Measurements from ENCODE around the gene EPHX1. TPM values are rescaled to one million over a fixed set of nuclear protein-coding genes. Genes with fewer than 3 reads are reported as not detected.

EPHX1 gene
- total RNA-seq, 4 donors from 2014 or later: 56.9 to 114 (median 90.6) TPM

- H3K27ac ChIP-seq: no peak overlapping the region
- in situ Hi-C loops (cut with MboI; ENCODE audit: low pct_ligation_motif_present in 1 of 4, low pct_unique_long_range_greater_than_20kb in 1 of 4, low sequenced_read_pairs in 3 of 4): no loop called here
- H3K4me1 ChIP-seq: peaks cover 0 to 22% (median 4%) of the 10 kb centered on the region in 4 donors
- 88 to 90% methylated on average over 7 to 12 of the region's 12 CpGs for WGBS, 2 donors (ENCODE audit: low coverage in 1 of 2)
- TF ChIP-seq CTCF (IDR thresholded peaks at IDR 0.05): no peak
- no peak for TF ChIP-seq POLR2A (IDR thresholded peaks at IDR 0.05)
- TF ChIP-seq POLR2AphosphoS5 (IDR thresholded peaks at IDR 0.05): no peak
- TF ChIP-seq EP300 (IDR thresholded peaks at IDR 0.05; ENCODE audit: low read depth): no peak
- no peak overlapping the region for H3K4me3 ChIP-seq
- H3K27me3 ChIP-seq: no peaks in the 10 kb centered on the region
- peaks cover 0 to 30% (median 7%) of the 10 kb centered on the region in 4 donors for H3K36me3 ChIP-seq
- no peaks in the 10 kb centered on the region for H3K9me3 ChIP-seq
- no peak for DNase-seq
- intact Hi-C loops (cut with DNase I; ENCODE audit: low total_unique reads): no loop called here
Observed at GRCh38 chr1:225853441-225853840, 43.5 kb downstream of the EPHX1 start.

DNA sequence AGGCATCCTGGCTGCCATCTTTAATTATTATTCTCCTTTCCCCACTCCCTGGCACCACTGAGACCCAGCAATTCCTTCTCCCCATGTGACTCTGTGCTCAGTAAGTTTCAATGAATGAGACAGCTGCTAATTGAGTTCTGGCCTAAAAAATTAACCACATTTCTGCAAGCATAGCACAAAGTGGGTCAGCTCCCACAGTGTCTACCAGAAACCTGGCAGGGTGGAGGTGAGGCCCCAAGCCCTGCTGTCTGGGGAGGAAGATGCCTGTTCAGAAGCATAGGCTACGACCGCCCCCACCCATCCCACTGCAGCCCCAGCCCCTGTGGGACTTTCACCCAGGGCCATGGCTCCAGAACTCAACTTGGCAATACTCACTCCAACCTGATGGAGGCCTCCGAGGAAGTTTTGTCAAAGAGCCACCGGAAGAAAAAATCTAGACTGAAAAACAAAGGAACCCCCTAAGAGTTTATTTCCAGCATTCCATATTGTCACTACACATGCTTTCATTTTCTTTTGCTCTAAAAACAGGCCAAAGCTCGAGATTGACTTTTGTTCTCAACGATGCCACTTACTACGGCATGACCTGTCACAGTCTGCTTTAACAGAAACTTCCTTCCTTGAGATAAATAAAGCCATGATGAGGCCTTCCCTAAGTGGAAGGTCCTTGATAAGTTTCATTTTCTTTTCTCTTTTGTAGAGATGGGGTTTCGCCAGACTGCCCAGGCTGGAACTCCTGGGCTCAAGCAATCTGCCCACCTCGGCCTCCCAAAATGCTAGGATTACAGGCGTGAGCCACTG, 45.8 kb downstream of the EPHX1 start:
- no peak overlapping the region for H3K4me3 ChIP-seq
- no peaks in the 10 kb centered on the region for H3K9me3 ChIP-seq
- TF ChIP-seq POLR2A (IDR thresholded peaks at IDR 0.05): no peak
- no peak for TF ChIP-seq CTCF (IDR thresholded peaks at IDR 0.05)
- no peaks in the 10 kb centered on the region for H3K27me3 ChIP-seq
- no peak overlapping the region for H3K27ac ChIP-seq
- peaks cover 0 to 44% (median 11%) of the 10 kb centered on the region in 4 donors for H3K36me3 ChIP-seq
- 64 to 77% methylated on average over 5 to 10 of the region's 10 CpGs for WGBS, 2 donors (ENCODE audit: low coverage in 1 of 2)
- intact Hi-C loops (cut with DNase I; ENCODE audit: low total_unique reads): no loop called here
- in situ Hi-C loops (cut with MboI; ENCODE audit: low pct_ligation_motif_present in 1 of 4, low pct_unique_long_range_greater_than_20kb in 1 of 4, low sequenced_read_pairs in 3 of 4): no loop called here
- peaks cover 0 to 15% (median 0%) of the 10 kb centered on the region in 4 donors for H3K4me1 ChIP-seq
- DNase-seq: no peak

DNA sequence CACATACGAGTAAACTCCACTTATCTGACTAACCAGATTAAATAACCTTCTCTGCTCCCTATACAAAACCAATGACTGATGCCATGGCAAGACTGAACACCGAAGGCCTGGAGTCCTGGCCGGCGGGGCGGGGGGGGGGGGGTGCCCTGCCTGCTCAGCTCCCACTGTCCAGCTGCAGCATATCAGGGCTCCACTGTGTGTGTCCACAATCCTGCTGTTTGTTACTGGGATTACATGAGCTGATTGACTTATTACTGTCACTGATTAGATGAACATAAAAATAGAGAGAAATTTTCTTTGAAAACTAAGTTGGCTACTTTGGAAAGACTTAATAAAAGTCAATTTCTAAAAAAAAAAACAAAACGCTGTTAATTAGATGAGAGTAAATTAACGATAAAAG, 47.3 kb downstream of the EPHX1 start:
- H3K4me3 ChIP-seq: no peak overlapping the region
- TF ChIP-seq POLR2AphosphoS5 (IDR thresholded peaks at IDR 0.05): no peak
- no peak for TF ChIP-seq POLR2A (IDR thresholded peaks at IDR 0.05)
- TF ChIP-seq EP300 (IDR thresholded peaks at IDR 0.05; ENCODE audit: low read depth): no peak
- TF ChIP-seq CTCF (IDR thresholded peaks at IDR 0.05): no peak
- H3K4me1 ChIP-seq: peaks cover 0 to 5% (median 0%) of the 10 kb centered on the region in 4 donors
- peaks cover 0 to 55% (median 19%) of the 10 kb centered on the region in 4 donors for H3K36me3 ChIP-seq
- no peak overlapping the region for H3K27ac ChIP-seq
- no peak for DNase-seq
- H3K27me3 ChIP-seq: no peaks in the 10 kb centered on the region
- 68 to 72% methylated on average over 2 to 6 of the region's 7 CpGs for WGBS, 2 donors (ENCODE audit: low coverage in 1 of 2)
- in situ Hi-C loops (cut with MboI; ENCODE audit: low pct_ligation_motif_present in 1 of 4, low pct_unique_long_range_greater_than_20kb in 1 of 4, low sequenced_read_pairs in 3 of 4): no loop called here
- intact Hi-C loops (cut with DNase I; ENCODE audit: low total_unique reads): no loop called here
- no peaks in the 10 kb centered on the region for H3K9me3 ChIP-seq

GRCh38 chr1:225859151-225859550, 49.2 kb downstream of the EPHX1 start:
- Histone ChIP-seq H3K27ac (no peak overlapping the region), H3K4me1 (peaks cover 0 to 8% (median 2%) of the 10 kb centered on the region in 4 donors), H3K4me3 (no peak overlapping the region), H3K36me3 (peaks cover 0 to 53% (median 18%) of the 10 kb centered on the region in 4 donors), H3K9me3 (no peaks in the 10 kb centered on the region), H3K27me3 (no peaks in the 10 kb centered on the region)
- no peak for TF ChIP-seq CTCF (IDR thresholded peaks at IDR 0.05)
- no peak for TF ChIP-seq EP300 (IDR thresholded peaks at IDR 0.05; ENCODE audit: low read depth)
- no peak for TF ChIP-seq POLR2A (IDR thresholded peaks at IDR 0.05)
- TF ChIP-seq POLR2AphosphoS5 (IDR thresholded peaks at IDR 0.05): no peak
- no peak for DNase-seq
- intact Hi-C loops (cut with DNase I; ENCODE audit: low total_unique reads): no loop called here
- WGBS, 2 donors (ENCODE audit: low coverage in 1 of 2): 100% methylated on average over 5 of the region's 5 CpGs; no CpG with 5 or more reads in 1 of the 2 donors
- in situ Hi-C loops (cut with MboI; ENCODE audit: low pct_ligation_motif_present in 1 of 4, low pct_unique_long_range_greater_than_20kb in 1 of 4, low sequenced_read_pairs in 3 of 4): no loop called here

All from transverse colon (tissue), 4 donors.